GM21526 (cell line): ENCODE data around the gene TGFBR3.

ENCODE experiments used
- ATAC-seq: cut with Tn5 transposase; IDR thresholded peaks from one replicate; pipeline ENCODE4 v1.9.1; 2021; ENCODE audit warnings: moderate library complexity; ENCODE audit not compliant: unreplicated experiment, low FRiP score

Gene TGFBR3

GRCh38 chr1:91884459-91885212 lies 1.3 kb downstream of the TGFBR3 start:
- no peak for ATAC-seq

GRCh38 chr1:91883470-91883869 lies 2.5 kb downstream of the TGFBR3 start:
- no peak for ATAC-seq

- ATAC-seq: no peak
Observed at GRCh38 chr1:91881280-91881679, 4.7 kb downstream of the TGFBR3 start.

GRCh38 chr1:91879733-91880132 lies 6.2 kb downstream of the TGFBR3 start:
- no peak for ATAC-seq

- ATAC-seq: peak; percentile 34
Observed at GRCh38 chr1:91877574-91878208, 8.3 kb downstream of the TGFBR3 start.

GRCh38 chr1:91876781-91877573 lies 9.0 kb downstream of the TGFBR3 start:
- no peak for ATAC-seq

GRCh38 chr1:91876040-91876470 lies 9.9 kb downstream of the TGFBR3 start:
- peak; percentile 87 for ATAC-seq

- no peak for ATAC-seq
Observed at GRCh38 chr1:91874167-91874566, 11.8 kb downstream of the TGFBR3 start.

- ATAC-seq: no peak
Observed at GRCh38 chr1:91872559-91873081, 13.3 kb downstream of the TGFBR3 start.

- no peak for ATAC-seq
Observed at GRCh38 chr1:91872000-91872399, 14.0 kb downstream of the TGFBR3 start.

- ATAC-seq: no peak
Observed at GRCh38 chr1:91870322-91870721, 15.6 kb downstream of the TGFBR3 start.

GRCh38 chr1:91866425-91866824 lies 19.5 kb downstream of the TGFBR3 start:
- ATAC-seq: no peak

GRCh38 chr1:91864017-91864700 lies 21.8 kb downstream of the TGFBR3 start:
- no peak for ATAC-seq

GRCh38 chr1:91863498-91863897 lies 22.5 kb downstream of the TGFBR3 start:
- ATAC-seq: no peak

- ATAC-seq: no peak
Observed at GRCh38 chr1:91862120-91862519, 23.8 kb downstream of the TGFBR3 start.

GRCh38 chr1:91857557-91858239 lies 28.3 kb downstream of the TGFBR3 start:
- ATAC-seq: no peak

- no peak for ATAC-seq
Observed at GRCh38 chr1:91856996-91857395, 29.0 kb downstream of the TGFBR3 start.

- no peak for ATAC-seq
Observed at GRCh38 chr1:91854852-91855534, 31.0 kb downstream of the TGFBR3 start.

- no peak for ATAC-seq
Observed at GRCh38 chr1:91853397-91853796, 32.6 kb downstream of the TGFBR3 start.
